ENCODE results near the gene WDR6. TPM values are rescaled to one million over a fixed set of nuclear protein-coding genes. Genes with fewer than 3 reads are reported as not detected.
A peak's percentile ranks its signal among the peaks of the same experiment; 100 is the strongest.

The WDR6 gene
- total and polyA plus RNA-seq, 12 donors, result 70.4 to 126 (median 77.9) TPM

GRCh38 chr3:48970586-48970985, 36.6 kb upstream of the WDR6 start:
- no peak overlapping the region for H3K4me3 ChIP-seq
- DNase-seq, result no peak
- H3K36me3 ChIP-seq, result peaks cover 13 to 100% (median 78%) of the 10 kb centered on the region in 9 donors
- no peak for ATAC-seq
- no peaks in the 10 kb centered on the region for H3K27me3 ChIP-seq
- H3K27ac ChIP-seq, result no peak overlapping the region
- WGBS, 2 donors, result 94 to 95% methylated on average over 6 of the region's 6 CpGs
- H3K9me3 ChIP-seq, result no peaks in the 10 kb centered on the region
- H3K4me1 ChIP-seq, result no peaks in the 10 kb centered on the region
- TF ChIP-seq CTCF (IDR thresholded peaks at IDR 0.05), result no peak
- intact Hi-C loops (cut with DNase I), result no loop called here

- no peak for DNase-seq
- intact Hi-C loops (cut with DNase I), result no loop called here
- Histone ChIP-seq H3K4me1 (no peaks in the 10 kb centered on the region), H3K27me3 (no peaks in the 10 kb centered on the region), H3K9me3 (no peaks in the 10 kb centered on the region), H3K4me3 (no peak overlapping the region), H3K27ac (no peak overlapping the region), H3K36me3 (peaks cover 17 to 99% (median 82%) of the 10 kb centered on the region in 9 donors)
- 92 to 93% methylated on average over 10 of the region's 10 CpGs for WGBS, 2 donors
- no peak for ATAC-seq
- TF ChIP-seq CTCF (IDR thresholded peaks at IDR 0.05), result no peak
Measured at GRCh38 chr3:48974076-48974864, 32.9 kb upstream of the WDR6 start.

- intact Hi-C loops (cut with DNase I), result no loop called here
- no peak for TF ChIP-seq CTCF (IDR thresholded peaks at IDR 0.05)
Measured at GRCh38 chr3:48979451-48979850, 27.7 kb upstream of the WDR6 start.

GRCh38 chr3:48980295-48980694, 26.9 kb upstream of the WDR6 start:
- Histone ChIP-seq H3K27ac (no peak overlapping the region), H3K36me3 (peaks cover 4 to 99% (median 72%) of the 10 kb centered on the region in 9 donors)

More at GRCh38 chr3:48979451-48979850, 27.7 kb upstream of the WDR6 start:
- Histone ChIP-seq H3K27me3 (no peaks in the 10 kb centered on the region), H3K9me3 (no peaks in the 10 kb centered on the region), H3K36me3 (peaks cover 6 to 99% (median 74%) of the 10 kb centered on the region in 9 donors), H3K27ac (no peak overlapping the region), H3K4me3 (no peak overlapping the region), H3K4me1 (peaks cover 0 to 16% (median 0%) of the 10 kb centered on the region in 9 donors)
- WGBS, 2 donors, result 93 to 94% methylated on average over 3 of the region's 3 CpGs
- ATAC-seq, result peak in 1 of 8 donors; percentile 32
- no peak for DNase-seq

More at GRCh38 chr3:48980295-48980694, 26.9 kb upstream of the WDR6 start:
- H3K27me3 ChIP-seq, result no peaks in the 10 kb centered on the region
- ATAC-seq, result peak in 4 of 8 donors; percentile 40 to 62 (median 49)
- DNase-seq, result no peak
- no peaks in the 10 kb centered on the region for H3K9me3 ChIP-seq
- H3K4me1 ChIP-seq, result peaks cover 0 to 16% (median 0%) of the 10 kb centered on the region in 9 donors
- 58 to 59% methylated on average over 4 of the region's 4 CpGs for WGBS, 2 donors
- no peak overlapping the region for H3K4me3 ChIP-seq
- intact Hi-C loops (cut with DNase I), result no loop called here
- TF ChIP-seq CTCF (IDR thresholded peaks at IDR 0.05), result no peak

Measured in heart right ventricle (tissue), 16 donors.